Epithelial cell of esophagus (primary cell): Measurements from ENCODE around the gene SERPINA1.

ENCODE experiments used
- DNase-seq: peaks from one replicate; pipeline ENCODE4 v3.0.0; 2010; ENCODE audit warnings: low read depth
- H3K4me3 ChIP-seq: 2 replicates; pipeline ENCODE4 v1.5.1; 2011; ENCODE audit warnings: mild to moderate bottlenecking, low read length, control low read depth
- TF ChIP-seq, protein P1 (sequence below): IDR thresholded peaks from 2 replicates; pipeline ENCODE4 v1.5.1; 2011; ENCODE audit warnings: low read depth, mild to moderate bottlenecking, low read length, control low read depth, inconsistent platforms; ENCODE audit not compliant: insufficient read depth; ENCODE audit errors: missing control alignments

Gene SERPINA1

DNA sequence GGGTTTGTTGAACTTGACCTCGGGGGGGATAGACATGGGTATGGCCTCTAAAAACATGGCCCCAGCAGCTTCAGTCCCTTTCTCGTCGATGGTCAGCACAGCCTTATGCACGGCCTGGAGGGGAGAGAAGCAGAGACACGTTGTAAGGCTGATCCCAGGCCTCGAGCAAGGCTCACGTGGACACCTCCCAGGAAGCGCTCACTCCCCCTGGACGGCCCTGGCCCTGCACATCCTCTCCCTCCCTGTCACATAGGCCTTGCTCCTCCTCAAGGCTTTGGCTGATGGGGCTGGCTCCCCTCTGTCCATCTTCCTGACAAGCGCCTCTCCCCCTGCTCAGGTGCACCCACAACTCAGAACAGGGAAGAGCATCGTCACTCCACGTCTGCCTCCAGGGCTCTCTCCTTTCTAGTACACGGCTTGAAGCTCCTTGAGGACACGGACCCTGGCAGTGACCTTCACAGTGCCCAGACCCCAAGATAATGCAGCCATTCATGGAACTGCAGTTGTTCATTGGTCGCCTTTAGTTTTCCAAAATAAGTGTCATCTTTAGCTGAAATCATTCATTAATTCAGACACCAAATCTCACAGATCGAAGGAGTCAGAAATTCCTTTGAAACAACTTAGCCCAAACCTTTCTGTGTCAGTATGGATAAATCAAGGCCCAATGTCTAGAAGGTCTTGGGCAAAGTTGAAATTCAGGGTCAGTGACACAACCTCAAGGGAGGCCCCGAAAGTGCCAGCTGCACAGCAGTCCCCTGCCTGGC is 9.7 kb downstream of the SERPINA1 start:
- no peak overlapping the region for H3K4me3 ChIP-seq
- DNase-seq: no peak
- TF ChIP-seq, protein P1, sequence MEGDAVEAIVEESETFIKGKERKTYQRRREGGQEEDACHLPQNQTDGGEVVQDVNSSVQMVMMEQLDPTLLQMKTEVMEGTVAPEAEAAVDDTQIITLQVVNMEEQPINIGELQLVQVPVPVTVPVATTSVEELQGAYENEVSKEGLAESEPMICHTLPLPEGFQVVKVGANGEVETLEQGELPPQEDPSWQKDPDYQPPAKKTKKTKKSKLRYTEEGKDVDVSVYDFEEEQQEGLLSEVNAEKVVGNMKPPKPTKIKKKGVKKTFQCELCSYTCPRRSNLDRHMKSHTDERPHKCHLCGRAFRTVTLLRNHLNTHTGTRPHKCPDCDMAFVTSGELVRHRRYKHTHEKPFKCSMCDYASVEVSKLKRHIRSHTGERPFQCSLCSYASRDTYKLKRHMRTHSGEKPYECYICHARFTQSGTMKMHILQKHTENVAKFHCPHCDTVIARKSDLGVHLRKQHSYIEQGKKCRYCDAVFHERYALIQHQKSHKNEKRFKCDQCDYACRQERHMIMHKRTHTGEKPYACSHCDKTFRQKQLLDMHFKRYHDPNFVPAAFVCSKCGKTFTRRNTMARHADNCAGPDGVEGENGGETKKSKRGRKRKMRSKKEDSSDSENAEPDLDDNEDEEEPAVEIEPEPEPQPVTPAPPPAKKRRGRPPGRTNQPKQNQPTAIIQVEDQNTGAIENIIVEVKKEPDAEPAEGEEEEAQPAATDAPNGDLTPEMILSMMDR: no peak

- no peak overlapping the region for H3K4me3 ChIP-seq
- TF ChIP-seq, protein P1: no peak
- DNase-seq: no peak
Measured at GRCh38 chr14:94377866-94378470, 10.4 kb downstream of the SERPINA1 start.

DNA sequence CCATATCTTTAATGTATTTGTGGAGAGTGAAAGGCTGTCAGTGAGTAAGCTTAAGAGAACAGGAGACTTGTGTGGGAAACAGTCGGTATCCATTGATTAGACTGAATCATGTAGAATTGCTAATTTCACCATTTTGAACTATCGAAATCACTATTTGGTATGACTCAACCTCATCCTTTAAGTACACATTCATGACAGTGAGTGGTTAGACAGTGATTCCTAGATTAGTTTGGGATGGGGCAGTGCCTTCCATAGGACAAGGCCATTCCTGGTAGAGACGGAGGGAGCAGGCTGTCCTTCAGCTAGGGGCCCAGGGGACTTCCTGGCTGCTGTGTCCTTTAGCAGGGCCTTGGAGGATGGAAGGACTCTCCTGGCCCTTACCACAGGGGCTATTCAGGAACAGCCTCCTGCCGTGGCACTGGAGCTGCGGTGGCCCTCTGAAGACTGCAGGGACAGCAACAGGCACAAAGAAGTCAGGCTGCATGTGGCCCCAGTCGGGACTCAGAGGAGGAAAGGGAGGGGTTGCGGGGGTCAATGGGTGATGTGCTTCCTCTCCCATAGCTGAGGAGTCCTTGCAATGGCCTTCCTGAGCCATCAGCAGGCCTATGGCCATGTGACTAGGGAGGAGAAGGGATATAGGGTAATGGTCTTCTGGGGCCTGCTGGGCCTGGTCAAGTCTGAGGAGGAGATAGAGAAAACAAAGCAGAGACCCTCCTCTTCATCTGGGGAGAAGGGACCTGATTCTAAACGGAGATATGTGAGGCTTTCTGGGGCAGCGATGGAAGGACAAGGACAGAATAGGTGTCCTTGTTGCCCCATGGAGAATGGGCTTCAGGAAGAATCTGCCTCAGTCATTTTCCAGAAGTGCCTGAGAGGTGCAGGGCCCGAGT is 11.2 kb downstream of the SERPINA1 start:
- no peak overlapping the region for H3K4me3 ChIP-seq
- TF ChIP-seq, protein P1: no peak
- DNase-seq: no peak

DNA sequence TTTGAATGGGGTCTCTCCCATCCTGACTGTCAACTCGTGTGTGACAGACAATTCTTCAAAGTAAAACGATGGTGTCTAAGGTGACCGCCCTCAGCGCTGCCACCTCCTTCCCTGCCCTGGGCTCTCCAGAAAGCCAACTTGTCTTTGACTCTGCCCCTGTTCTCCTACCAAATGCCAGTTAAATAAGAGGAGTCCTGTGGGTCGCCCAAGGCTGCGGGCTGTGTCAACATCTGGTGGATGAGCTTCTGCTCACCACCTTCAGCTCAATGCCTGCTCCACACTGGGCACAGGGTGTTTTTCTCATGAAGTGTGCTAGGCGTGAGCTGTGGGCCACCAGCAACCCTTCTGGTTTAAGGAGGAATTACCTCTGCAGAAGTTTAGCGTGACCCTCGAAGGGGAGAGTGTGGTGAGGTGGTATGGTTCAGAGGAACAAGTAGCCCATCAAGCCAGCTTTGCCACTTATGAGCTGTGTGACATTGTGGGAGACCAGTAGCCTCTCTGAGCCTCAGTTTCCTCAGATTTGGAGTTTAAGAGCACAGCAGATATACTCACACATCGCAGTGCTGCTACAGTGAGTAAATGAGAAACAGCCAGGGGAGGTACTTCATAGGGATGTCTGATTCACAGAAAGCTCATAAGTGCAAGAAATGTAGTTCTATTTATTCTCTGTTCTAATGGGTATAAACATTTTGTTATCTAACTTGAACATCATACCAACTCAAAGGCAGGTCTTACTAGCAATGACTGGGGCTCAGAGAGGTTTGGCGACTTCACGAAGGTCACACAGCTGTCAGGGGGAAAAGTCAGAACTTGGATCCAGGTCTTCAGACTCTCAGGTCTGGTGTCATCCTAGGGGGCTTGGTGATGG is 12.1 kb downstream of the SERPINA1 start:
- DNase-seq: no peak
- TF ChIP-seq, protein P1: no peak
- no peak overlapping the region for H3K4me3 ChIP-seq

DNA sequence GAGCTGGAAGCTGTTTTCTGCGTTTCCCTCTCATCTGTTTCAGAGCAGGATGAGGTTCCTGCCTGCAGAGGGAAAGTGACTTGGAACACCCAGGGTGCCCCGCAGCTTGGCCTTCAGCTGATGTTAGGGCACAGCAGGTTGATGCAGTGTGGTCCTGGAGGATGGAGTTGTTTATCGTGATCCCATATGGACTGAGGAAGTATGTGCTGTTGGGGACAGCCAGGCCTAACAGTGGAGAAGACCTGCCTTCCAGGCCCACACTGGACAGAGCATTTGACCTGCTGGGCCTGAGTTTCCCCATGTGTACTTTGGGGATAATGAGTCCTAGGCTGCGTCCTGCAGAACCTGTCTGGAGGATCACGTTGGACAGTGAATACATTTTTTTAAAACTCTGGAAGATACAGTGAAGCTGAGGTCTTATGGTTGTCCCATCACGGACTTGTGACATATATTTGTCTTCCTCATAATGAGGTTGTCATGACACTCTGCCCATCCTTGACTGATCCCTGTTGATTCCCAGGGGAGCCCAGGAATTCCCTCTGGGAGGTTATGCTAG is 12.8 kb downstream of the SERPINA1 start:
- DNase-seq: no peak
- TF ChIP-seq, protein P1: no peak
- H3K4me3 ChIP-seq: no peak overlapping the region

GRCh38 chr14:94374749-94375260 is 13.6 kb downstream of the SERPINA1 start:
- no peak overlapping the region for H3K4me3 ChIP-seq
- TF ChIP-seq, protein P1: no peak
- DNase-seq: no peak
